Skin epidermis (tissue), 12 donors: ENCODE measurements around the gene SCAMP1.
A peak's percentile ranks its signal among the peaks of the same experiment; 100 is the strongest.

ENCODE experiments used
- H3K27ac ChIP-seq, 21 experiments: fragments of 200-600 bp; sonication (generic) in 11 of 21; one replicate each; pipeline ENCODE4 v1.5.0; 2020; ENCODE audit warnings: mild to moderate bottlenecking in 3 of 21, inconsistent platforms in 2 of 21, moderate library complexity in 2 of 21
- H3K4me3 ChIP-seq, 7 experiments: fragments of 200-600 bp; sonication (generic) in 2 of 7; one replicate each; pipeline ENCODE4 v1.5.0; 2020; ENCODE audit warnings: inconsistent platforms in 2 of 7, mild to moderate bottlenecking in 2 of 7, moderate library complexity in 1 of 7

SCAMP1 gene

DNA sequence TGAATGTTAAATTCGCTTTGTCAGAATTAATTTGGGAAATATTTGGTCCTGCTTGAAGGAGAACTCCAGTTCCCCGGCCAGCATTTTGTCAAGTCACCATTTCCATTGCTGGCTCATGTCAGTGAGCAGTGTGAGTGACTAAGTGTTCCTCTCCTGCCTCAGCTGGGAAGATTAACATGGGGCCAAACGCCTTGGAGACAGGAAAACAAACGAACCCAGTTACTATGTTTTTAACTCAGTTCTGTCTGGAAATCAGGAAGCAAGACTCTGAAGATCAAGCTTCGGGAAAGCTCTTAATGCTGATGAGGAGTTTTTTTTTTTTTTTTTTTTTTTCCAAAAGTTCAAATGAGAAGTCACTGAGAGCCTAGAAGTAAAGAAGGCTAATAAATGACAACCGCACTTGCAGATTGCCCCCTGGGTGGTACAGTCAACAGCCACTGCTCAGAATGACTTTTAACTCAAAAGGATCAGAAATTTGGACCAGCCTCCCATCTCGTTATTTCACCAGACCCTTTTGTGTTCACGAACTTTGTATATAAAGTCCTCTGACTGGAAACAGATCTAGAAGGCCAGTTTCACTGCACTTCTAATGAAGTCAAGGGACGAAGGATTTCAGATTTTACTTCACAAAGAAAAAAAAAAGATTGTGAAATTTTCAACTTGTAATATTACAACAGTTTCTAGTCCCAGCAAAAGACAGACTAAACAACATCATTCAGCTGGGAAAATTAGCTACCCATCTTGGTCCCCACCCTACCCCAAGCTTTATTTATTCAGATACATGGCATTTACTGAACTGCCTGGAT lies 166.8 kb downstream of the SCAMP1 start:
- peak overlapping the region; percentile 7 to 88 (median 68) for H3K27ac ChIP-seq
- H3K4me3 ChIP-seq = no peak overlapping the region

DNA sequence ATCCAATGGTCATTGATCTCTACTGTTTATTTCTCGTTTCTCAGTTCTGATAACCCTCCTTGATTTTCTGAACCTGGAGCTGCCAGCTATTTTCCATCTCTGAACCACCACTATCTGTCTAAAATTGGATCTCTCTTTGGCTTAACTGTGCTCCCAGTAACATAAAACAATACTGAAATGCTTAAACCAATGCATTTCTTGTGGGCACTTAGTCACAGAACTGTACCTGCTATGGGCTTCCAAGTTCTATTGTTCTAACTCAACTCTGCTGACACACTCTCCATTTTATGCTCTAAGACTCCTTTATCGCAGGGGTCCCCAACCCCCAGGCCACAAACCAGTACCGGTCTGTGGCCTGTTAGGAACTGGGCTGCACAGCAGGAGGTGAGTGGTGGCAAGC lies 167.5 kb downstream of the SCAMP1 start:
- Histone ChIP-seq H3K4me3 (no peak overlapping the region), H3K27ac (peak overlapping the region in 20 of 21 experiments; percentile 7 to 88 (median 63))
